T-helper 2 cell treated with Interferon-gamma antibody and Interleukin-4, amounts not matched to agents 100 ng/mL and 5 ng/mL, for 36 hours (primary cell): ENCODE results near the gene GSK3A. TPM values are rescaled to one million over a fixed set of nuclear protein-coding genes. Genes with fewer than 3 reads are reported as not detected.

Experiments used
- intact Hi-C: fragments of 100-400 bp; cut with micrococcal nuclease; formaldehyde crosslinking; loops from one replicate; pipeline ENCODE4 v1.15.1; 2023
- total RNA-seq: library from RNA; stranded (reverse); gene quantifications from 2 replicates; pipeline ENCODE4 v1.2.3, GENCODE V29; 2022

The GSK3A gene
- total RNA-seq, 1 donor from 2014 or later = 49.1 TPM

GRCh38 chr19:42281146-42281826, 38.9 kb upstream of the GSK3A start:
- intact Hi-C loops = loop anchor here (5.0 kb wide), 3 partner anchors 84 to 204 kb away; partner anchors contain the start of gene ZNF574

- intact Hi-C loops = loop anchor here (1.0 to 5.0 kb wide), 4 partner anchors 12 to 203 kb away; partner anchors contain the start of gene ZNF574
Observed at GRCh38 chr19:42280815-42281145, 38.4 kb upstream of the GSK3A start.

GRCh38 chr19:42279902-42280814, 37.8 kb upstream of the GSK3A start:
- intact Hi-C loops = loop anchor here (1.0 to 5.0 kb wide), 5 partner anchors 12 to 203 kb away; partner anchors contain the start of gene ZNF574

GRCh38 chr19:42279155-42279901, 36.9 kb upstream of the GSK3A start:
- intact Hi-C loops = loop anchor here (2.0 kb wide), 1 partner anchor 171 kb away; no protein-coding TSS in a partner anchor

- intact Hi-C loops = loop anchor here (2.0 kb wide), 1 partner anchor 170 kb away; no protein-coding TSS in a partner anchor
Observed at GRCh38 chr19:42278452-42279154, 36.2 kb upstream of the GSK3A start.

GRCh38 chr19:42277821-42278451, 35.5 kb upstream of the GSK3A start:
- intact Hi-C loops = loop anchor here (2.0 kb wide), 1 partner anchor 169 kb away; no protein-coding TSS in a partner anchor

- intact Hi-C loops = no loop called here
Observed at GRCh38 chr19:42276821-42277220, 34.4 kb upstream of the GSK3A start.

GRCh38 chr19:42276284-42276683, 33.9 kb upstream of the GSK3A start:
- intact Hi-C loops = no loop called here

- intact Hi-C loops = no loop called here
Observed at GRCh38 chr19:42275517-42275916, 33.1 kb upstream of the GSK3A start.

GRCh38 chr19:42275103-42275502, 32.7 kb upstream of the GSK3A start:
- intact Hi-C loops = no loop called here

GRCh38 chr19:42274065-42274682, 31.8 kb upstream of the GSK3A start:
- intact Hi-C loops = no loop called here

GRCh38 chr19:42273407-42274064, 31.1 kb upstream of the GSK3A start:
- intact Hi-C loops = no loop called here

GRCh38 chr19:42272989-42273406, 30.6 kb upstream of the GSK3A start:
- intact Hi-C loops = no loop called here

- intact Hi-C loops = no loop called here
Observed at GRCh38 chr19:42272535-42272897, 30.1 kb upstream of the GSK3A start.

- intact Hi-C loops = no loop called here
Observed at GRCh38 chr19:42271861-42272534, 29.6 kb upstream of the GSK3A start.

GRCh38 chr19:42271045-42271419, 28.6 kb upstream of the GSK3A start:
- intact Hi-C loops = no loop called here

- intact Hi-C loops = no loop called here
Observed at GRCh38 chr19:42270346-42271044, 28.1 kb upstream of the GSK3A start.
